Ascending aorta (tissue), 2 donors: ENCODE measurements around the gene RAD51B. TPM values are rescaled to one million over a fixed set of nuclear protein-coding genes. Genes with fewer than 3 reads are reported as not detected.
A peak's percentile ranks its signal among the peaks of the same experiment; 100 is the strongest.

Experiments used
- DNase-seq, 2 donors: peaks; one replicate each; pipeline ENCODE4 v3.0.0-alpha.2; 2019; ENCODE audit warnings: low spot score in 2 of 2
- H3K27ac ChIP-seq, 2 donors: fragments of 200-600 bp; sonication (generic); one replicate each; pipeline ENCODE4 v1.5.1; 2016 to 2017; ENCODE audit warnings: mild to moderate bottlenecking in 1 of 2
- H3K27me3 ChIP-seq: fragments of 200-600 bp; sonication (generic); one replicate; pipeline ENCODE4 v1.5.1; 2017
- H3K36me3 ChIP-seq, 2 donors: fragments of 200-600 bp; sonication (generic); one replicate each; pipeline ENCODE4 v1.5.1; 2016
- H3K4me1 ChIP-seq, 2 donors: fragments of 200-600 bp; sonication (generic); one replicate each; pipeline ENCODE4 v1.5.1; 2016 to 2017; ENCODE audit warnings: mild to moderate bottlenecking in 1 of 2
- H3K4me3 ChIP-seq, 2 donors: fragments of 200-600 bp; sonication (generic); one replicate each; pipeline ENCODE4 v1.5.1; 2016 to 2017; ENCODE audit warnings: mild to moderate bottlenecking in 1 of 2
- H3K9me3 ChIP-seq, 2 donors: fragments of 200-600 bp; sonication (generic); one replicate each; pipeline ENCODE4 v1.5.1; 2016
- intact Hi-C: fragments of 100-400 bp; cut with DNase I; formaldehyde crosslinking; loops from one replicate; pipeline ENCODE4 v1.15.1; 2023
- total RNA-seq: library from RNA; depleted of rRNA; stranded (reverse); fragments of >200 nt; gene quantifications from one replicate; pipeline ENCODE4 v1.1.0, GENCODE V29; 2016
- TF ChIP-seq, protein P1 (sequence below), 3 experiments: fragments of 200-600 bp in 2 of 3; fragments of 450-650 bp in 1 of 3; sonication (generic) in 2 of 3; IDR thresholded peaks; one replicate each; pipeline ENCODE4 v1.5.1; 2016 to 2019; ENCODE audit warnings: antibody characterized with exemption in 3 of 3, mild to moderate bottlenecking in 1 of 3, moderate library complexity in 1 of 3

The RAD51B gene
- total RNA-seq, 1 donor from 2014 or later: not detected

DNA sequence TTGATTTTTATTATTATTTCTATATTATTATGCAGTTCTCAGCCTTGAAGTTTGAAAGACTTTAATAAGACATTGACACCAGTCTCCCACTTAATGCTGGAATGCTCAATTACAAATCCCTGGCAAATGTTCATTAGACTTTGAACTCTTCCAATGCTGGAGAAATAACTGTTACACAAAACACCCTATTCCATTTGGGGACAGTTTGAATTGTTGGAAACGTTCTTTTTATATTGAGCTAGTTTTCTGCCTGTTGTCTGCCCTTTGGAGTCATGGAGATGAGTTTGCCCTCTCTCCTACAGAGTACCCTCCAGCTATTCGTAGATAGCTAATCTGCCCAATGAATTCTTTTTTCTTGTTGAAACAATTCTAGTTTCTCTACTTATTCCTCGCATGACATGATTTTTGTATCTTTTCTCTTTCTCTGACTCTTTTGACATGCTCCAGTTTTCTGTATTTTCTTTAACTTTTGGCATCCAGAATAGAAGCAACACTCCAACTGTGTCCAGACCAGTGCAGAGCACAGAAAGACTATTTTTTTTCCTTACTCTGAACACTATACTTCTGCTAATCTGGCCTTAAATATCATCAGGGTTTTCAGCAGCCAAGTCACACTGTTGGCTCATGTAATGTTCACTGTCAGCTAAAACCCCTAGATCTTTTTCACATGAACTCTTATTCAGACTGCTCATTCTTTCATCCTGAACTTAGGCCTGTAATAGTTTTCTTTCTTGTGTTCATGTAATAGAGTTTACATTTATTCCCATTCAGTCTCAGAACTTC, 379.3 kb downstream of the RAD51B start:
- Histone ChIP-seq H3K4me3 (no peak overlapping the region), H3K27me3 (no peaks in the 10 kb centered on the region), H3K9me3 (no peaks in the 10 kb centered on the region), H3K27ac (peak overlapping the region; percentile 68 to 80), H3K4me1 (peaks cover 8 to 21% of the 10 kb centered on the region in 2 donors), H3K36me3 (no peaks in the 10 kb centered on the region)
- DNase-seq: no peak
- intact Hi-C loops: no loop called here
- TF ChIP-seq, protein P1, sequence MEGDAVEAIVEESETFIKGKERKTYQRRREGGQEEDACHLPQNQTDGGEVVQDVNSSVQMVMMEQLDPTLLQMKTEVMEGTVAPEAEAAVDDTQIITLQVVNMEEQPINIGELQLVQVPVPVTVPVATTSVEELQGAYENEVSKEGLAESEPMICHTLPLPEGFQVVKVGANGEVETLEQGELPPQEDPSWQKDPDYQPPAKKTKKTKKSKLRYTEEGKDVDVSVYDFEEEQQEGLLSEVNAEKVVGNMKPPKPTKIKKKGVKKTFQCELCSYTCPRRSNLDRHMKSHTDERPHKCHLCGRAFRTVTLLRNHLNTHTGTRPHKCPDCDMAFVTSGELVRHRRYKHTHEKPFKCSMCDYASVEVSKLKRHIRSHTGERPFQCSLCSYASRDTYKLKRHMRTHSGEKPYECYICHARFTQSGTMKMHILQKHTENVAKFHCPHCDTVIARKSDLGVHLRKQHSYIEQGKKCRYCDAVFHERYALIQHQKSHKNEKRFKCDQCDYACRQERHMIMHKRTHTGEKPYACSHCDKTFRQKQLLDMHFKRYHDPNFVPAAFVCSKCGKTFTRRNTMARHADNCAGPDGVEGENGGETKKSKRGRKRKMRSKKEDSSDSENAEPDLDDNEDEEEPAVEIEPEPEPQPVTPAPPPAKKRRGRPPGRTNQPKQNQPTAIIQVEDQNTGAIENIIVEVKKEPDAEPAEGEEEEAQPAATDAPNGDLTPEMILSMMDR (IDR thresholded peaks at IDR 0.05): no peak

DNA sequence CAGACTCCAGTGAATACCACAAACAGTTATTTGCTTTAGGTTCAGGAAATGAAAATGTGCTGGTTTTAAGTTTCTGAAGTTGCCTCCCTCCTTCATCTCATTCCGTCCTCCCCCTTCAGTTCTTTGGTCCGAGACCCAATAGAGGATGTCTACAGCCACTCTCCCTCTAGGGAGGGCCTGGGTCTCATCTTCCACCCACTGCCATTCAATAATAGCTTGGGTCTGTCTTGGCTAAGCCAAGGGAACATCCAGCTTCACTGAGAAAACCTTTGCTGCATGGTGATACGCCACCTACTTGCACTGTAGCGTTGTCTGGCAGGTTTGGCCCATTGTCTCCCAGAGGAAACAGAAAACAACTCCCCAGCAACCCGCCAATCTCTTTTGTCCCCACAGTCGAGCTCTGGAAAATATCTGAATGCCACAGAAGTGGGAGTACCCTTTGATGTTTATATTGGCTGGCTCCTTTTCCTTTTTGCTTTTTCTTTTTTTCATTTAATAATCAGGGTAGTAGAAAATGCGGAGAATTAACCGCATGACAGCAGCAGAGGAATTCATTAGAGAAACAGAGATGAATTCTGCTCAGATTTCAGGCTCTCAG, 380.1 kb downstream of the RAD51B start:
- Histone ChIP-seq H3K4me1 (peaks cover 8 to 21% of the 10 kb centered on the region in 2 donors), H3K4me3 (peak overlapping the region in 1 of 2 donors; percentile 12), H3K9me3 (no peaks in the 10 kb centered on the region), H3K36me3 (no peaks in the 10 kb centered on the region), H3K27ac (peak overlapping the region; percentile 68 to 80), H3K27me3 (no peaks in the 10 kb centered on the region)
- intact Hi-C loops: no loop called here
- peak in 1 of 2 donors; percentile 71 for DNase-seq
- TF ChIP-seq, protein P1 (IDR thresholded peaks at IDR 0.05): no peak

DNA sequence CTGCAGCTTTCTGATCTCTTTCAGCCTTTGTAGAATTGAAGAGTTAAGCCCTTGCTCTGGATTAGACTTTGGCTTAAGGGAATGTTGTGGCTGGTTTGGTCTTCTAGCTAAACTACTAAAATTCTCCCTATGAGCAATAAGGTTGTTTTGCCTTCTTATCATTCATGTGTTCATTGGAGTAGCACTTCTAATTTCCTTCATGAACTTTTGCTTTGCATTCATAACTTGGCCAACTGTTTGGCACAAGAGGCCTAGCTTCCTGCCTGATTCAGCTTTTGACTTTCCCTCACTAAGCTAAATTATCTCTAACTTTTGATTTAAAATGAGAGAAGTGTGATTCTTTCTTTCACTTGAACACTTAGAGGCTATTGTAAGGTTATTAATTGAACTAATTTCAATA, 384.3 kb downstream of the RAD51B start:
- Histone ChIP-seq H3K27ac (peak overlapping the region; percentile 42 to 60), H3K36me3 (no peaks in the 10 kb centered on the region), H3K9me3 (no peaks in the 10 kb centered on the region), H3K4me1 (peaks cover 21 to 31% of the 10 kb centered on the region in 2 donors), H3K27me3 (no peaks in the 10 kb centered on the region), H3K4me3 (no peak overlapping the region)
- DNase-seq: no peak
- intact Hi-C loops: no loop called here
- TF ChIP-seq, protein P1 (IDR thresholded peaks at IDR 0.05): no peak

DNA sequence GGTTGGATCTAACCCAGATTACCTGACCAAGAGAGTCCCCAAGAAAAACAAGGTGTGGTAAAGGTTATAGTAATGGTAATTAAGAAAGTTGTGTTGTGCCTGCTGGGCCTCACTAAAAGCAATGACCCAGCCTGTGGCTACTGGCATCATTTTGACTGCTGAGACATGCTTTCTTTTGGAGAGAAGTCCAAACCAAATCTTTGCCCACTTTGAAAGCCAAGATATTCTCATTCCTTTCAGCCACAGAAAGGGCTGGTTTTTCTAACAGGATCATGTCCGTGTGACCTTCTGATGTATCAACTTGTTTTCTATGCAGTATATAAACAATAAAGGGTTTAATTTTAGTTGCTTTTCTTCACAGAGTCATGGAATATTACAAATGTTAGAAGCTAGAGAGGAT, 388.6 kb downstream of the RAD51B start:
- no peak for DNase-seq
- intact Hi-C loops: loop anchor here (5.0 kb wide), 1 partner anchor 66 kb away; no protein-coding TSS in a partner anchor
- Histone ChIP-seq H3K4me1 (peaks cover 22 to 41% of the 10 kb centered on the region in 2 donors), H3K4me3 (no peak overlapping the region), H3K27ac (peak overlapping the region; percentile 73 to 76), H3K27me3 (no peaks in the 10 kb centered on the region), H3K36me3 (no peaks in the 10 kb centered on the region), H3K9me3 (no peaks in the 10 kb centered on the region)
- TF ChIP-seq, protein P1 (IDR thresholded peaks at IDR 0.05): no peak

DNA sequence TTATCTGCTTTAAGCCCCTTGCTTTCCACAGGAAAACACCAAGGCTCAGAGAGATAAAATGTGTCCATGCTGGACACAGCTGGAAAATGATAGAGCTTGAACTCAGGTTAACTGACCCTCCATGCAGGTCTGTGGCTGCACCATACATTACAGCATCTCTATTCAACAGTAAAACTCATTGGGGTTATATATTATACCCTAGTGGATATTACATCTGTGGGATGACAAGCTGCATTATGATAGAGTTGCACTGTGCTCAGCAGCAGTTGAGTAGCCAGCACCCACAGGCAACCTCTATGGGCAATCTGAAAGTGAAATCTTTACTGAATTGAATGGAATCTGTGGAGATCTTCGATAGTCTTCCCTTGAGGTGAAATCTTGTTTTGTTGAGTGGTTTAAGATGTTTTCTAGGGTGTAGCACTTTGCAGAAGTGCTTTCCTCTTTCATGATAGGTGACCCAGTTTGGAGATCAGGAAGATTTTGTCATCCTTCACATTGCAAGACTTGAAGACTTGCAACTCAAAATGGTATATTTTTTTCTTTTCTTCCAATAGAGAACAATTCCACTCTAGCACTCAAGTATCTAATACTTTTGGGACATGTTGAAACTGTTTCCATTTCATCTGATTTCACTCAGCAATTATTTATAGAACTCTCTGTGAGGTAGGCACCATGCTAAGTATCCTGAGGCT, 389.2 kb downstream of the RAD51B start:
- H3K9me3 ChIP-seq: no peaks in the 10 kb centered on the region
- peak overlapping the region; percentile 73 to 76 for H3K27ac ChIP-seq
- TF ChIP-seq, protein P1 (IDR thresholded peaks at IDR 0.05): no peak
- H3K4me3 ChIP-seq: no peak overlapping the region
- peaks cover 18 to 35% of the 10 kb centered on the region in 2 donors for H3K4me1 ChIP-seq
- no peaks in the 10 kb centered on the region for H3K36me3 ChIP-seq
- no peaks in the 10 kb centered on the region for H3K27me3 ChIP-seq
- intact Hi-C loops: loop anchor here (5.0 kb wide), 1 partner anchor 66 kb away; no protein-coding TSS in a partner anchor
- no peak for DNase-seq
